H9 (cell line): ENCODE data around the gene PRKCA. TPM values are rescaled to one million over a fixed set of nuclear protein-coding genes. Genes with fewer than 3 reads are reported as not detected.

Source experiments
- DNase-seq: peaks from one replicate; pipeline ENCODE4 v3.0.0-alpha.2; 2017
- H2AFZ ChIP-seq: one replicate; pipeline ENCODE4 v1.6.1; 2013; ENCODE audit warnings: mild to moderate bottlenecking, low read length, control low read depth, moderate library complexity
- H2AK5ac ChIP-seq: 2 replicates; pipeline ENCODE4 v1.6.1; 2013; ENCODE audit warnings: low read length, control low read depth, mixed read lengths; ENCODE audit not compliant: insufficient read length
- H2BK120ac ChIP-seq: one replicate; pipeline ENCODE4 v1.6.1; 2013; ENCODE audit warnings: low read depth, mild to moderate bottlenecking, low read length, control low read depth, inconsistent platforms; ENCODE audit not compliant: poor library complexity, severe bottlenecking
- H2BK12ac ChIP-seq: 2 replicates; pipeline ENCODE4 v1.6.1; 2013; ENCODE audit warnings: low read length, control low read depth, mixed read lengths, low read depth; ENCODE audit not compliant: insufficient read length
- H2BK15ac ChIP-seq: 2 replicates; pipeline ENCODE4 v1.6.1; 2013; ENCODE audit warnings: low read depth, low read length, control low read depth
- H2BK20ac ChIP-seq: one replicate; pipeline ENCODE4 v1.6.1; 2013; ENCODE audit warnings: low read depth, mild to moderate bottlenecking, low read length, control low read depth, inconsistent platforms; ENCODE audit not compliant: poor library complexity, severe bottlenecking
- H2BK5ac ChIP-seq: 2 replicates; pipeline ENCODE4 v1.6.1; 2013; ENCODE audit warnings: low read length, control low read depth, mixed read lengths; ENCODE audit not compliant: insufficient read length
- H3K14ac ChIP-seq: 2 replicates; pipeline ENCODE4 v1.6.1; 2013; ENCODE audit warnings: low read length, control low read depth; ENCODE audit not compliant: insufficient read depth
- H3K18ac ChIP-seq: 2 replicates; pipeline ENCODE4 v1.6.1; 2013; ENCODE audit warnings: low read depth, mild to moderate bottlenecking, mixed read lengths, low read length, control low read depth; ENCODE audit not compliant: insufficient read length
- H3K23ac ChIP-seq: 2 replicates; pipeline ENCODE4 v1.6.1; 2013; ENCODE audit warnings: low read length, control low read depth, mixed read lengths, low read depth; ENCODE audit not compliant: insufficient read length
- H3K23me2 ChIP-seq: 2 replicates; pipeline ENCODE4 v1.6.1; 2013; ENCODE audit warnings: low read depth, mild to moderate bottlenecking, mixed read lengths, low read length, control low read depth; ENCODE audit not compliant: insufficient read length, poor library complexity, severe bottlenecking
- H3K27ac ChIP-seq: 2 replicates; pipeline ENCODE4 v1.5.1; 2013; ENCODE audit warnings: low read length, control low read depth, mixed read lengths, low read depth; ENCODE audit not compliant: insufficient read length
- H3K27me3 ChIP-seq: 2 replicates; pipeline ENCODE4 v1.6.1; 2013; ENCODE audit warnings: low read length, control low read depth, inconsistent platforms; ENCODE audit not compliant: insufficient read depth
- H3K4ac ChIP-seq: 2 replicates; pipeline ENCODE4 v1.6.1; 2013; ENCODE audit warnings: low read depth, mild to moderate bottlenecking, control low read depth, inconsistent platforms, low read length, moderate library complexity
- H3K4me1 ChIP-seq: 2 replicates; pipeline ENCODE4 v1.6.1; 2013; ENCODE audit warnings: low read length, control low read depth, inconsistent platforms; ENCODE audit not compliant: insufficient read depth
- H3K4me2 ChIP-seq: 2 replicates; pipeline ENCODE4 v1.6.1; 2013; ENCODE audit warnings: low read length, control low read depth, mixed read lengths; ENCODE audit not compliant: insufficient read length, insufficient read depth
- H3K56ac ChIP-seq: 2 replicates; pipeline ENCODE4 v1.6.1; 2013; ENCODE audit warnings: low read depth, mild to moderate bottlenecking, mixed read lengths, low read length, control low read depth; ENCODE audit not compliant: insufficient read length
- H3K79me1 ChIP-seq: 2 replicates; pipeline ENCODE4 v1.6.1; 2013; ENCODE audit warnings: low read depth, mild to moderate bottlenecking, moderate library complexity, low read length, control low read depth, inconsistent platforms; ENCODE audit not compliant: insufficient read depth, poor library complexity, severe bottlenecking
- H3K79me2 ChIP-seq: 2 replicates; pipeline ENCODE4 v1.6.1; 2013; ENCODE audit warnings: low read length, control low read depth, inconsistent platforms; ENCODE audit not compliant: insufficient read depth
- H3K9ac ChIP-seq: 2 replicates; pipeline ENCODE4 v1.6.1; 2013; ENCODE audit warnings: low read length, control low read depth, mixed read lengths; ENCODE audit not compliant: insufficient read length; ENCODE audit errors: extremely low read depth
- H3K9me3 ChIP-seq: one replicate; pipeline ENCODE4 v1.6.1; 2013; ENCODE audit warnings: low read depth, low read length, inconsistent platforms; ENCODE audit not compliant: control insufficient read depth
- H3T11ph ChIP-seq: one replicate; pipeline ENCODE4 v1.6.1; 2013; ENCODE audit warnings: mild to moderate bottlenecking, low read length, control low read depth, inconsistent platforms
- H4K20me1 ChIP-seq: one replicate; pipeline ENCODE4 v1.6.1; 2013; ENCODE audit not compliant: control insufficient read depth, insufficient read length, insufficient read depth
- H4K5ac ChIP-seq: 2 replicates; pipeline ENCODE4 v1.6.1; 2013; ENCODE audit warnings: low read depth, mild to moderate bottlenecking, mixed read lengths, low read length, control low read depth; ENCODE audit not compliant: insufficient read length
- H4K8ac ChIP-seq: replicated peaks from 2 replicates; pipeline ENCODE4 v1.6.1; 2013; ENCODE audit warnings: low read length, control low read depth, mixed read lengths, low read depth; ENCODE audit not compliant: insufficient read length
- H4K91ac ChIP-seq: 2 replicates; pipeline ENCODE4 v1.6.1; 2013; ENCODE audit warnings: low read depth, mild to moderate bottlenecking, moderate library complexity, mixed read lengths, low read length, control low read depth; ENCODE audit not compliant: insufficient read length
- H3K27ac Mint-ChIP-seq, 3 experiments: 2 replicates in 2 of 3; 3 replicates in 1 of 3; pipeline ENCODE4 v1.8.0; 2020 to 2021; ENCODE audit warnings: mixed read lengths in 3 of 3, mild to moderate bottlenecking in 1 of 3, moderate library complexity in 1 of 3
- H3K27me3 Mint-ChIP-seq: 2 replicates; pipeline ENCODE4 v1.8.0; 2021; ENCODE audit warnings: low read depth, mild to moderate bottlenecking, moderate library complexity, mixed read lengths
- H3K36me3 Mint-ChIP-seq, 3 experiments: 2 replicates in 2 of 3; 3 replicates in 1 of 3; pipeline ENCODE4 v1.8.0; 2020 to 2021; ENCODE audit warnings: low read depth in 3 of 3, mixed read lengths in 3 of 3; ENCODE audit not compliant: insufficient read depth in 1 of 3
- H3K4me1 Mint-ChIP-seq, 2 experiments: 2 replicates each; pipeline ENCODE4 v1.8.0; 2020; ENCODE audit warnings: mixed read lengths in 2 of 2
- H3K4me3 Mint-ChIP-seq, 2 experiments: 2 replicates in 1 of 2; 3 replicates in 1 of 2; pipeline ENCODE4 v1.8.0; 2020 to 2021; ENCODE audit warnings: mild to moderate bottlenecking in 2 of 2, mixed read lengths in 2 of 2, moderate library complexity in 1 of 2
- H3K9me3 Mint-ChIP-seq, 2 experiments: 2 replicates in 1 of 2; 3 replicates in 1 of 2; pipeline ENCODE4 v1.8.0; 2020; ENCODE audit warnings: mild to moderate bottlenecking in 2 of 2, mixed read lengths in 2 of 2, moderate library complexity in 1 of 2
- WGBS: extraction: QIAGEN DNeasy Blood & Tissue Kit; methylation state at CpG from one replicate; pipeline ENCODE4 v1.1.7; 2013; ENCODE audit warnings: missing lambda C conversion rate, low lambda C conversion rate, mixed read lengths; ENCODE audit not compliant: insufficient read length; ENCODE audit errors: extremely low coverage; 5-methylcytosine and 5-hydroxymethylcytosine counted together
- total RNA-seq: library from RNA; stranded (reverse); gene quantifications from 2 replicates; pipeline ENCODE4 v1.2.1, GENCODE V29; 2021
- TF ChIP-seq, protein P1 (sequence below): fragments of 200-600 bp; sonication (generic); conservative IDR thresholded peaks from 3 replicates; pipeline ENCODE4 v1.8.0; 2021; ENCODE audit warnings: antibody characterized with exemption, mild to moderate bottlenecking

PRKCA gene
- total RNA-seq, 1 experiment from 2014 or later: 10.5 TPM

DNA sequence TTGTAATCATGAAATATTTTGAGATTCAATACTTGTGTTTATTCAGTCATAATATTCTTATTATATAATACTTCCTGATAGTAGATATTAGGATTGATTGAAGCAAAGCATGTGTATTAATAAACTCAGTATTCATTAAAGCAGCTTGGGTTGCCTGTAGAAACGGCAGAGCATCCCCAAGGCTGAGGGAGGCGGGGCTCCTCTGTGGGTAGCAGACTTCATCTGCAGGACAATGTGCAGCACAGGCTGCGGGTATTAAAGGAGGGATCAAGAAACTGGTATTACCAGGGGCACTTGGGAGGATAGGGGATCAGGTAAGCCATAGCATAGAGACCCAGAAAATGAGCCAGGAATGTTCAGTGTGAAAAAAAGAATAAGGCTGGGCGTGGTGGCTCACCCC is 213.6 kb downstream of the PRKCA start:
- Histone ChIP-seq H3K9me3 (no peaks in the 10 kb centered on the region), H3K4ac (no peak overlapping the region), H4K8ac (no peak overlapping the region), H3K27ac (no peak overlapping the region), H2BK5ac (no peak overlapping the region), H4K20me1 (no peaks in the 10 kb centered on the region), H4K5ac (no peak overlapping the region), H3K23me2 (no peaks in the 10 kb centered on the region), H2AK5ac (no peak overlapping the region), H3K9ac (no peak overlapping the region), H3K18ac (no peak overlapping the region), H3K4me2 (no peak overlapping the region), H3K27me3 (no peaks in the 10 kb centered on the region), H3K79me2 (no peaks in the 10 kb centered on the region), H3K56ac (no peak overlapping the region), H2BK15ac (no peak overlapping the region), H2AFZ (no peak overlapping the region), H3K4me1 (no peaks in the 10 kb centered on the region; the same call in 1 of the 2 replicates), H3T11ph (no peak overlapping the region), H3K79me1 (no peaks in the 10 kb centered on the region), H3K23ac (no peak overlapping the region), H2BK20ac (no peak overlapping the region), H4K91ac (no peak overlapping the region), H2BK120ac (no peak overlapping the region), H2BK12ac (no peak overlapping the region), H3K14ac (no peak overlapping the region)
- Mint-ChIP-seq H3K4me1 (peaks cover 14 to 18% of the 10 kb centered on the region in 2 experiments), H3K4me3 (no peak overlapping the region), H3K9me3 (peaks cover 0 to 2% of the 10 kb centered on the region in 2 experiments; a peak in 1 of 5 replicates), H3K27me3 (no peaks in the 10 kb centered on the region), H3K36me3 (no peaks in the 10 kb centered on the region), H3K27ac (no peak overlapping the region; a peak in 1 of 7 replicates)
- DNase-seq: no peak
- TF ChIP-seq, protein P1, sequence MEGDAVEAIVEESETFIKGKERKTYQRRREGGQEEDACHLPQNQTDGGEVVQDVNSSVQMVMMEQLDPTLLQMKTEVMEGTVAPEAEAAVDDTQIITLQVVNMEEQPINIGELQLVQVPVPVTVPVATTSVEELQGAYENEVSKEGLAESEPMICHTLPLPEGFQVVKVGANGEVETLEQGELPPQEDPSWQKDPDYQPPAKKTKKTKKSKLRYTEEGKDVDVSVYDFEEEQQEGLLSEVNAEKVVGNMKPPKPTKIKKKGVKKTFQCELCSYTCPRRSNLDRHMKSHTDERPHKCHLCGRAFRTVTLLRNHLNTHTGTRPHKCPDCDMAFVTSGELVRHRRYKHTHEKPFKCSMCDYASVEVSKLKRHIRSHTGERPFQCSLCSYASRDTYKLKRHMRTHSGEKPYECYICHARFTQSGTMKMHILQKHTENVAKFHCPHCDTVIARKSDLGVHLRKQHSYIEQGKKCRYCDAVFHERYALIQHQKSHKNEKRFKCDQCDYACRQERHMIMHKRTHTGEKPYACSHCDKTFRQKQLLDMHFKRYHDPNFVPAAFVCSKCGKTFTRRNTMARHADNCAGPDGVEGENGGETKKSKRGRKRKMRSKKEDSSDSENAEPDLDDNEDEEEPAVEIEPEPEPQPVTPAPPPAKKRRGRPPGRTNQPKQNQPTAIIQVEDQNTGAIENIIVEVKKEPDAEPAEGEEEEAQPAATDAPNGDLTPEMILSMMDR: no peak
- no CpG with 5 or more reads among the region's 4 CpGs for WGBS
